PC-3 (cell line): ENCODE results near the gene CEP85L.

Source experiments
- CTCF ChIP-seq: fragments of 300-600 bp; sonication (generic); conservative IDR thresholded peaks from 2 replicates; pipeline ENCODE4 v1.5.1; 2017; ENCODE audit warnings: antibody characterized with exemption, low read depth, mild to moderate bottlenecking, low read length
- EZH2 ChIP-seq: fragments of 300-600 bp; sonication (generic); IDR thresholded peaks from one replicate; pipeline ENCODE4 v1.6.1; 2017; ENCODE audit warnings: antibody characterized with exemption, mild to moderate bottlenecking, low read length; ENCODE audit not compliant: unreplicated experiment

GRCh38 chr6:118537574-118537973 is 113.8 kb downstream of the CEP85L start:
- no peak for TF ChIP-seq EZH2
- TF ChIP-seq CTCF: no peak
